Measurements from ENCODE around the gene ELK4. TPM values are rescaled to one million over a fixed set of nuclear protein-coding genes. Genes with fewer than 3 reads are reported as not detected.

Gene ELK4
- total and polyA plus RNA-seq, 2 donors (not counting 1 experiment from before 2014, with no cell fraction given), result 11.7 to 11.8 TPM

DNA sequence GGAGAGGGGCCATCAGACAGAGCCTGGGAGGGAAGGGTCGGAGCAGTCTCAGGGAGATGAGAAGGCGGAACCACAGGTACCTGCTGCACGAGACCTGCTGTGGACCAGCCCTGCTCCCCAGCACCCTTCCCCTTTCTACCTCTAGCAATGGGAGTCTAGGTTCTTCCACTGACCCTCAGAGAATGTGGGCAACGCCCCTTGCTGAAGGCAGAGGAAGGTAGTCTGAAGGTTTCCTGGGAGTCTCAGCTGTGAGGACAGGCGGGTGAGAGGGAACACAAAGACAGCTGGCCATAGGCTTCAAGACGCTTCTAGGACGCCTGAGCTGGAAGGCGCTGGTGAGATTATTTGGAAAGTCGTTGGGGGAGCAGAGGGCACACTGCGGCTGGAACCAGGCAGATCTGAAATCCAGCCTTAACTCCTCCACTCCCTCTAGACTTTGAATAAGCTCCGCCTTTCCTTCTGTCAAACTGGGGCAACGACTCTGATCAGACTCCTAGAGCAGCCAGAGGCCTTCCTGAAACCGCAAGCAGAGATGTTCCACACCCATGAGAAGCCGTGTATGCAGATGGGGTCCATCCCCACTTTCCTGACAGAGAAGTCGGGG, 30.4 kb upstream of the ELK4 start:
- no peak overlapping the region for H2AFZ ChIP-seq (ENCODE audit: low read length)
- TF ChIP-seq, protein P1, sequence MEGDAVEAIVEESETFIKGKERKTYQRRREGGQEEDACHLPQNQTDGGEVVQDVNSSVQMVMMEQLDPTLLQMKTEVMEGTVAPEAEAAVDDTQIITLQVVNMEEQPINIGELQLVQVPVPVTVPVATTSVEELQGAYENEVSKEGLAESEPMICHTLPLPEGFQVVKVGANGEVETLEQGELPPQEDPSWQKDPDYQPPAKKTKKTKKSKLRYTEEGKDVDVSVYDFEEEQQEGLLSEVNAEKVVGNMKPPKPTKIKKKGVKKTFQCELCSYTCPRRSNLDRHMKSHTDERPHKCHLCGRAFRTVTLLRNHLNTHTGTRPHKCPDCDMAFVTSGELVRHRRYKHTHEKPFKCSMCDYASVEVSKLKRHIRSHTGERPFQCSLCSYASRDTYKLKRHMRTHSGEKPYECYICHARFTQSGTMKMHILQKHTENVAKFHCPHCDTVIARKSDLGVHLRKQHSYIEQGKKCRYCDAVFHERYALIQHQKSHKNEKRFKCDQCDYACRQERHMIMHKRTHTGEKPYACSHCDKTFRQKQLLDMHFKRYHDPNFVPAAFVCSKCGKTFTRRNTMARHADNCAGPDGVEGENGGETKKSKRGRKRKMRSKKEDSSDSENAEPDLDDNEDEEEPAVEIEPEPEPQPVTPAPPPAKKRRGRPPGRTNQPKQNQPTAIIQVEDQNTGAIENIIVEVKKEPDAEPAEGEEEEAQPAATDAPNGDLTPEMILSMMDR (conservative IDR thresholded peaks at IDR 0.05 in 1 of 2, IDR thresholded peaks at IDR 0.05 in 1 of 2; ENCODE audit: low read depth in 1 of 2, low read length in 2 of 2), result no peak
- no peak for TF ChIP-seq EZH2 (IDR thresholded peaks at IDR 0.05; ENCODE audit: low read length, missing control alignments)

DNA sequence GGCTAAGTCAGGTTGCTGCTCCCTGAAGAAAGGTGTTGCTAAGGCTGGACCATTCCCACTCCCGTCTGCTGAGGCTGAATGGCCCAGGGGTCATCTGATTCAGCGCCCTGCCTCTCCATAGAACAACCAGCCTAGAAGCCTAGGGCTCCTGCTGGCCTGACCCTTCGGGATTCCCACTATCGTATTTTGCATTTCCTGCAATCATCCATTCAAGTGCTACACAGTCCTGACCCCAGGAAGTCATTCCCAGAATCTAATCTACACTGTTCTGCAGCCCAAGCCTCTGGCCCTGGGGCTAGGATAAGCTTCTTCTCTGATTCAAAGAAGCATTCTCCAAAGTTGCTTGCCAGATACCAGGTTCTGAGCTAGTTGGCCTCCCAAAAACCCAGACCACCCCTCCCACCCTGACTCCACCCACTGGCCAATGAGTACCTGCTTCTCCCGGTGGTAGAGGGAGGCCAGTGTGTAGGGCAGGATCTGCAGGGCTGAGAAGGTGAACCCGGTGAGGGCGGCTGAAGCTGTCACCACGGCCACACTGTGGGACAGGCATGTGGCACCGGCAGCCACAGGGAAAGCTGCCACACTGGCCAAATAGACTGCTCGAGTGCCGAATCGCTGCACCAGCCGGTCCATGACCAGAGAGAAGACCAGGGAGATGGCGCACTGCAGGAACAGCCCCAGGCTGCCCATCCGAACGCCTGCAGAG, 29.8 kb upstream of the ELK4 start:
- Histone ChIP-seq H4K20me1 (ENCODE audit: control insufficient read depth, extremely low read depth, insufficient read depth, low read length) (no peaks in the 10 kb centered on the region), H3K27ac (ENCODE audit: insufficient read depth, low read length) (no peak overlapping the region), H3K27me3 (ENCODE audit: control insufficient read depth, insufficient read depth, low read length) (no peaks in the 10 kb centered on the region), H3K4me1 (ENCODE audit: control insufficient read depth, extremely low read depth, insufficient read depth, low read length) (no peaks in the 10 kb centered on the region), H3K4me3 (replicated peaks in 1 of 4; ENCODE audit: control extremely low read depth in 1 of 4, insufficient read depth in 1 of 4, low read depth in 3 of 4, low read length in 4 of 4) (no peak overlapping the region), H3K79me2 (ENCODE audit: control insufficient read depth, insufficient read depth, low read length) (no peaks in the 10 kb centered on the region), H3K9me3 (ENCODE audit: control insufficient read depth, insufficient read depth, low read depth, low read length) (no peaks in the 10 kb centered on the region), H3K4me2 (ENCODE audit: extremely low read depth, insufficient read depth, low read length) (no peak overlapping the region), H3K36me3 (ENCODE audit: control insufficient read depth, insufficient read depth, low read length) (no peaks in the 10 kb centered on the region), H3K9ac (ENCODE audit: insufficient read depth, low read length) (no peak overlapping the region), H2AFZ (ENCODE audit: low read length) (no peak overlapping the region)
- no peak for TF ChIP-seq EZH2 (IDR thresholded peaks at IDR 0.05; ENCODE audit: low read length, missing control alignments)
- TF ChIP-seq, protein P1 (conservative IDR thresholded peaks at IDR 0.05 in 1 of 2, IDR thresholded peaks at IDR 0.05 in 1 of 2; ENCODE audit: low read depth in 1 of 2, low read length in 2 of 2), result no peak
- no peak for DNase-seq (ENCODE audit: low read depth in 2 of 2)

More for the DNA sequence above, 30.4 kb upstream of the ELK4 start:
- H3K4me3 ChIP-seq (replicated peaks in 1 of 4; ENCODE audit: control extremely low read depth in 1 of 4, insufficient read depth in 1 of 4, low read depth in 3 of 4, low read length in 4 of 4), result no peak overlapping the region
- no peak overlapping the region for H3K27ac ChIP-seq (ENCODE audit: insufficient read depth, low read length)
- no peaks in the 10 kb centered on the region for H3K9me3 ChIP-seq (ENCODE audit: control insufficient read depth, insufficient read depth, low read depth, low read length)
- no peaks in the 10 kb centered on the region for H4K20me1 ChIP-seq (ENCODE audit: control insufficient read depth, extremely low read depth, insufficient read depth, low read length)
- H3K27me3 ChIP-seq (ENCODE audit: control insufficient read depth, insufficient read depth, low read length), result no peaks in the 10 kb centered on the region
- no peak overlapping the region for H3K9ac ChIP-seq (ENCODE audit: insufficient read depth, low read length)
- H3K4me2 ChIP-seq (ENCODE audit: extremely low read depth, insufficient read depth, low read length), result no peak overlapping the region
- H3K4me1 ChIP-seq (ENCODE audit: control insufficient read depth, extremely low read depth, insufficient read depth, low read length), result no peaks in the 10 kb centered on the region
- no peak for DNase-seq (ENCODE audit: low read depth in 2 of 2)
- no peaks in the 10 kb centered on the region for H3K79me2 ChIP-seq (ENCODE audit: control insufficient read depth, insufficient read depth, low read length)
- no peaks in the 10 kb centered on the region for H3K36me3 ChIP-seq (ENCODE audit: control insufficient read depth, insufficient read depth, low read length)

DNA sequence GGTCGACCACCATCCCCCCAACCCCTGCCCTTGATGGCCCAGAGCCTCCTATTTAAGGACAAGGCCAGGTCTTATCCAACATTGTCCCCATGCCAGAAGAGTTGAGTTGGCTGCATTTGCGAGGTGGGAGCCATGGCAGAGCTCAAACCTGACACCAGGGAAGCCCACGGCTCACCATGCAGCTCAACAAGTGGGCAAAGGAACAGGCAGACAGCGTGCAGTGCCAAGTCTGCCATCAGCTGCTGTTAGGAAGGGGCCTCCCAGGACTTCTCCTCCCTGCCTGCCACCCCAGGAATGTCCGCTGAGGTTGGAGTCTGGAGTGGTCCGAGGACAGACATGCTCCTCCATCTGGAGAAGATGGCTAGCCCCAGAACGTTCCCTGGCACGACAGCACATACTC, 28.6 kb upstream of the ELK4 start:
- H3K27me3 ChIP-seq (ENCODE audit: control insufficient read depth, insufficient read depth, low read length), result no peaks in the 10 kb centered on the region
- H3K4me2 ChIP-seq (ENCODE audit: extremely low read depth, insufficient read depth, low read length), result no peak overlapping the region
- DNase-seq (ENCODE audit: low read depth in 2 of 2), result no peak
- H3K9ac ChIP-seq (ENCODE audit: insufficient read depth, low read length), result no peak overlapping the region
- H3K36me3 ChIP-seq (ENCODE audit: control insufficient read depth, insufficient read depth, low read length), result no peaks in the 10 kb centered on the region
- H3K27ac ChIP-seq (ENCODE audit: insufficient read depth, low read length), result no peak overlapping the region
- no peak overlapping the region for H2AFZ ChIP-seq (ENCODE audit: low read length)
- no peak overlapping the region for H3K4me3 ChIP-seq (replicated peaks in 1 of 4; ENCODE audit: control extremely low read depth in 1 of 4, insufficient read depth in 1 of 4, low read depth in 3 of 4, low read length in 4 of 4)
- no peaks in the 10 kb centered on the region for H3K4me1 ChIP-seq (ENCODE audit: control insufficient read depth, extremely low read depth, insufficient read depth, low read length)
- no peaks in the 10 kb centered on the region for H3K79me2 ChIP-seq (ENCODE audit: control insufficient read depth, insufficient read depth, low read length)
- H4K20me1 ChIP-seq (ENCODE audit: control insufficient read depth, extremely low read depth, insufficient read depth, low read length), result no peaks in the 10 kb centered on the region
- no peaks in the 10 kb centered on the region for H3K9me3 ChIP-seq (ENCODE audit: control insufficient read depth, insufficient read depth, low read depth, low read length)
- TF ChIP-seq, protein P1 (conservative IDR thresholded peaks at IDR 0.05 in 1 of 2, IDR thresholded peaks at IDR 0.05 in 1 of 2; ENCODE audit: low read depth in 1 of 2, low read length in 2 of 2), result no peak
- no peak for TF ChIP-seq EZH2 (IDR thresholded peaks at IDR 0.05; ENCODE audit: low read length, missing control alignments)
